ENCODE data around the gene ABCC5. TPM values are rescaled to one million over a fixed set of nuclear protein-coding genes. Genes with fewer than 3 reads are reported as not detected.
A peak's percentile ranks its signal among the peaks of the same experiment; 100 is the strongest.

ABCC5 gene
- total RNA-seq, 1 donor from 2014 or later, result 23.8 TPM

- no peak for DNase-seq (ENCODE audit: low spot score)
- TF ChIP-seq, protein P1, sequence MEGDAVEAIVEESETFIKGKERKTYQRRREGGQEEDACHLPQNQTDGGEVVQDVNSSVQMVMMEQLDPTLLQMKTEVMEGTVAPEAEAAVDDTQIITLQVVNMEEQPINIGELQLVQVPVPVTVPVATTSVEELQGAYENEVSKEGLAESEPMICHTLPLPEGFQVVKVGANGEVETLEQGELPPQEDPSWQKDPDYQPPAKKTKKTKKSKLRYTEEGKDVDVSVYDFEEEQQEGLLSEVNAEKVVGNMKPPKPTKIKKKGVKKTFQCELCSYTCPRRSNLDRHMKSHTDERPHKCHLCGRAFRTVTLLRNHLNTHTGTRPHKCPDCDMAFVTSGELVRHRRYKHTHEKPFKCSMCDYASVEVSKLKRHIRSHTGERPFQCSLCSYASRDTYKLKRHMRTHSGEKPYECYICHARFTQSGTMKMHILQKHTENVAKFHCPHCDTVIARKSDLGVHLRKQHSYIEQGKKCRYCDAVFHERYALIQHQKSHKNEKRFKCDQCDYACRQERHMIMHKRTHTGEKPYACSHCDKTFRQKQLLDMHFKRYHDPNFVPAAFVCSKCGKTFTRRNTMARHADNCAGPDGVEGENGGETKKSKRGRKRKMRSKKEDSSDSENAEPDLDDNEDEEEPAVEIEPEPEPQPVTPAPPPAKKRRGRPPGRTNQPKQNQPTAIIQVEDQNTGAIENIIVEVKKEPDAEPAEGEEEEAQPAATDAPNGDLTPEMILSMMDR (IDR thresholded peaks at IDR 0.05), result no peak
- Mint-ChIP-seq H3K27ac (ENCODE audit: unreplicated experiment) (no peak overlapping the region), H3K27me3 (ENCODE audit: low read depth) (no peaks in the 10 kb centered on the region), H3K36me3 (ENCODE audit: low read depth) (peaks cover 25% of the 10 kb centered on the region), H3K4me3 (ENCODE audit: unreplicated experiment) (no peak overlapping the region), H3K9me3 (ENCODE audit: low read depth) (no peaks in the 10 kb centered on the region), H3K4me1 (ENCODE audit: low read depth) (peaks cover 7% of the 10 kb centered on the region)
Observed at GRCh38 chr3:183981990-183982644, 35.6 kb downstream of the ABCC5 start.

DNA sequence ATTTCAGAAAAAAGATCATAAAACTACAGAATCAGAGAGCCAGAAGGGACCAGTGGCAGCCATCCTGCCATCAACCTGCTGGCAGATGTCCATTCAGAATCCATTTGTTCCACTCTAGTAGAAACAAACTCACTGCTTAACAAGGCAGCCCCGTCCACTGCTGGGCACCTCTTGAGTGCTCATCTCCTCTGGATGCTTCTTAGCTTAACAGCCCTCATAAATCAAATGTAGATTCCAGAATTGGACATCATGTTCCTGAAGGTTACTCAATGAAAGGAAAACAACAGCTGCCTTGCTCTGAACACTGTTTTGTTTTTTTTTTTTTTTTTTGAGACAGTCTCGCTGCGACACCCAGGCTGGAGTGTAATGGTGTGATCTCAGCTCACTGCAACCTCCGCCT, 37.3 kb downstream of the ABCC5 start:
- H3K4me1 Mint-ChIP-seq (ENCODE audit: low read depth), result peaks cover 12% of the 10 kb centered on the region
- no peaks in the 10 kb centered on the region for H3K27me3 Mint-ChIP-seq (ENCODE audit: low read depth)
- H3K36me3 Mint-ChIP-seq (ENCODE audit: low read depth), result peaks cover 26% of the 10 kb centered on the region
- no peaks in the 10 kb centered on the region for H3K9me3 Mint-ChIP-seq (ENCODE audit: low read depth)
- no peak overlapping the region for H3K4me3 Mint-ChIP-seq (ENCODE audit: unreplicated experiment)
- TF ChIP-seq, protein P1 (IDR thresholded peaks at IDR 0.05), result no peak
- H3K27ac Mint-ChIP-seq (ENCODE audit: unreplicated experiment), result no peak overlapping the region
- no peak for DNase-seq (ENCODE audit: low spot score)

DNA sequence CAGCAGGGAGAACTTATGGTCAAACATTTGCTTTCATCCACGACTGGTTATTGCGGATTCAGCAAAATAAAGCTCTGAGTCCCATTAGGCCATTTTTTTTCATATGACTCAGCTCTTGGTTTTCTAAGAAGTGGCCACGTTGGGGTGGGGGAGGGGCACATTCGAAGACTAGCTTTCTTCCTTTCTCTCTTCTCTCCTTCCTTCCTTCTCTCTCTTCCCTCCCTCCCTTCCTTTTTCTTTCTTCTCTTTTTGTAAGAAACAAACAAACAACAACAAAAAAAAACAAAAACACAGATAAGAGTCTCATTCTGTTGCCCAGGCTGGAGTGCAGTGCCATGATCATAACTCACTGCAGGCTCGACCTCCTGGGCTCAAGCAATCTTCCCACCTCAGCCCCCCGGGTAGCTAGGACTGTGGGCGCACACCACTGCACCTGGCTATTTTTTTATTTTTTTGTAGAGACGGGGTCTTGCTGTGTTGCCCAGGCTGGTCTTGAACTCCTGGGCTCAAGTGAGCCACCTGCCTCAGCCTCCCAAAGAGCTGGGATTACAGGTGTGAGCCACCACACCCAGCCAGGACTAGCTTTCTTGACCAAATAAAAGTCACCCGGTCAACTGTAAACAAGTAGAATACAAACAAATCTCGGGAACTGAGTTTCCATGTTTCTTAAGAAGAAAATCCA, 41.6 kb downstream of the ABCC5 start:
- DNase-seq (ENCODE audit: low spot score), result no peak
- Mint-ChIP-seq H3K9me3 (ENCODE audit: low read depth) (no peaks in the 10 kb centered on the region), H3K27ac (ENCODE audit: unreplicated experiment) (peak overlapping the region; percentile 45), H3K4me1 (ENCODE audit: low read depth) (peaks cover 12% of the 10 kb centered on the region), H3K4me3 (ENCODE audit: unreplicated experiment) (no peak overlapping the region), H3K36me3 (ENCODE audit: low read depth) (peaks cover 25% of the 10 kb centered on the region), H3K27me3 (ENCODE audit: low read depth) (no peaks in the 10 kb centered on the region)
- TF ChIP-seq, protein P1 (IDR thresholded peaks at IDR 0.05), result no peak

- no peak overlapping the region for H3K4me3 Mint-ChIP-seq (ENCODE audit: unreplicated experiment)
- H3K9me3 Mint-ChIP-seq (ENCODE audit: low read depth), result no peaks in the 10 kb centered on the region
- H3K27me3 Mint-ChIP-seq (ENCODE audit: low read depth), result no peaks in the 10 kb centered on the region
- DNase-seq (ENCODE audit: low spot score), result no peak
- H3K36me3 Mint-ChIP-seq (ENCODE audit: low read depth), result peaks cover 45% of the 10 kb centered on the region
- TF ChIP-seq, protein P1 (IDR thresholded peaks at IDR 0.05), result no peak
- H3K4me1 Mint-ChIP-seq (ENCODE audit: low read depth), result no peaks in the 10 kb centered on the region
- H3K27ac Mint-ChIP-seq (ENCODE audit: unreplicated experiment), result no peak overlapping the region
Observed at GRCh38 chr3:183968666-183969245, 48.9 kb downstream of the ABCC5 start.

GRCh38 chr3:183967693-183968092, 50.0 kb downstream of the ABCC5 start:
- H3K4me3 Mint-ChIP-seq (ENCODE audit: unreplicated experiment), result no peak overlapping the region
- peaks cover 46% of the 10 kb centered on the region for H3K36me3 Mint-ChIP-seq (ENCODE audit: low read depth)
- H3K9me3 Mint-ChIP-seq (ENCODE audit: low read depth), result no peaks in the 10 kb centered on the region
- no peak for DNase-seq (ENCODE audit: low spot score)
- TF ChIP-seq, protein P1 (IDR thresholded peaks at IDR 0.05), result no peak
- no peaks in the 10 kb centered on the region for H3K4me1 Mint-ChIP-seq (ENCODE audit: low read depth)
- no peak overlapping the region for H3K27ac Mint-ChIP-seq (ENCODE audit: unreplicated experiment)
- H3K27me3 Mint-ChIP-seq (ENCODE audit: low read depth), result no peaks in the 10 kb centered on the region
